ENCODE data around the gene HOXA13. TPM values are rescaled to one million over a fixed set of nuclear protein-coding genes. Genes with fewer than 3 reads are reported as not detected.
A peak's percentile ranks its signal among the peaks of the same experiment; 100 is the strongest.

The HOXA13 gene
- total RNA-seq, 4 donors from 2014 or later: not detected

DNA sequence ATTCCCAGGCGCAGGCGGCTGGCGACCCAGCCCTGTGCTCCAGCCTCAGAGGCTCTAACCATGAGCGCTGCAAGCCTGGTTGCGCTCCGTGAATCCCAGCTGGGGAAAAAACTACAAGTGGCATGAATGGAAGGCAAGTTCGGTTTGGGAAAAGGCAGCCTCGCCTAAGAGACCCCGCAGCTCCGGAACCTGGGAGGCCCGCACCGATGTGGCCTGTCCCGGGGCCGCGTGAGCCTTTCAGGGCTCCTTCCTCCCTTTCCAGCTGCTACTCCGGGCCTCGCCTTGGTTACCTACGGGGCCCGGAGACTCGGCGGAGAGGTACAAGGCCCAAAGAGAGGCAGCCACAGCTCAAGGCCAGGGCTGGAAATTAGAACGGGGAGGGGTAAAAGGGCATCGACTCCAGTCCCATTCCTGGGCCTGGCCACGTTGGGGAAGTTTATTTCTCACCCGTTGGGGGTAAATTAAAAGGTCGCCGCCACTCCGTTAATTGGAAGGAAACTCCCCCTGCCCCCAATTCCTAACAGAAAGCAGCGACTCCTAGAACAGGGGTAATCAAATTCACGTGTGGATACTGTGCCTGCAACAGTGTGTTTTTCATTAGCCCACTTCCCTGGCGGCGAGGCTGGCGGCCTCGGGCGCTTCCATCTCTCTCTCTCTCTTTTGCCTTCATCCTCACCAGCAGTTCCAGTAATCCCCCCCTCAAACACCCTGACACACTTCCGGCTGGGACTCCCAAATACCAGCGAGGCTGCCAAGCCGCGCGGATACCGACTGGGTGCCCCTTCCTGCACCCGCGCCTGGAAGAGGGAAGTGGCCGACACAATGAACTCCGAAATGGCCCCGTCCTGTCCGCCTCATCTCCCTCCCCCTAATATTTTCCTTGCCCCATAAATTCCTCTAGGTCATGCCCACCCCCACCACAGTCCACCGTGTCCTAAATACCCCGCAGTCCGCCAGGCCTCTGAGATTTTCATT, 33.1 kb downstream of the HOXA13 start:
- no peaks in the 10 kb centered on the region for H3K9me3 ChIP-seq
- DNase-seq (ENCODE audit: extremely low spot score): no peak
- H3K36me3 ChIP-seq: no peaks in the 10 kb centered on the region
- H3K27ac ChIP-seq (replicated peaks in 1 of 4): no peak overlapping the region
- H3K27me3 ChIP-seq: peaks cover 27 to 100% (median 95%) of the 10 kb centered on the region in 4 donors
- intact Hi-C loops (cut with DNase I): no loop called here
- peaks cover 11 to 55% (median 43%) of the 10 kb centered on the region in 4 donors for H3K4me1 ChIP-seq
- H3K4me3 ChIP-seq: peak overlapping the region in 1 of 4 donors; percentile 2
- WGBS: 10% methylated on average over 29 of the region's 50 CpGs
- TF ChIP-seq EP300 (IDR thresholded peaks at IDR 0.05): no peak
- TF ChIP-seq, protein P1, sequence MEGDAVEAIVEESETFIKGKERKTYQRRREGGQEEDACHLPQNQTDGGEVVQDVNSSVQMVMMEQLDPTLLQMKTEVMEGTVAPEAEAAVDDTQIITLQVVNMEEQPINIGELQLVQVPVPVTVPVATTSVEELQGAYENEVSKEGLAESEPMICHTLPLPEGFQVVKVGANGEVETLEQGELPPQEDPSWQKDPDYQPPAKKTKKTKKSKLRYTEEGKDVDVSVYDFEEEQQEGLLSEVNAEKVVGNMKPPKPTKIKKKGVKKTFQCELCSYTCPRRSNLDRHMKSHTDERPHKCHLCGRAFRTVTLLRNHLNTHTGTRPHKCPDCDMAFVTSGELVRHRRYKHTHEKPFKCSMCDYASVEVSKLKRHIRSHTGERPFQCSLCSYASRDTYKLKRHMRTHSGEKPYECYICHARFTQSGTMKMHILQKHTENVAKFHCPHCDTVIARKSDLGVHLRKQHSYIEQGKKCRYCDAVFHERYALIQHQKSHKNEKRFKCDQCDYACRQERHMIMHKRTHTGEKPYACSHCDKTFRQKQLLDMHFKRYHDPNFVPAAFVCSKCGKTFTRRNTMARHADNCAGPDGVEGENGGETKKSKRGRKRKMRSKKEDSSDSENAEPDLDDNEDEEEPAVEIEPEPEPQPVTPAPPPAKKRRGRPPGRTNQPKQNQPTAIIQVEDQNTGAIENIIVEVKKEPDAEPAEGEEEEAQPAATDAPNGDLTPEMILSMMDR (IDR thresholded peaks at IDR 0.05): no peak
- no peak for TF ChIP-seq POLR2A (IDR thresholded peaks at IDR 0.05; ENCODE audit: low read depth)
- TF ChIP-seq POLR2AphosphoS5 (IDR thresholded peaks at IDR 0.05): no peak

DNA sequence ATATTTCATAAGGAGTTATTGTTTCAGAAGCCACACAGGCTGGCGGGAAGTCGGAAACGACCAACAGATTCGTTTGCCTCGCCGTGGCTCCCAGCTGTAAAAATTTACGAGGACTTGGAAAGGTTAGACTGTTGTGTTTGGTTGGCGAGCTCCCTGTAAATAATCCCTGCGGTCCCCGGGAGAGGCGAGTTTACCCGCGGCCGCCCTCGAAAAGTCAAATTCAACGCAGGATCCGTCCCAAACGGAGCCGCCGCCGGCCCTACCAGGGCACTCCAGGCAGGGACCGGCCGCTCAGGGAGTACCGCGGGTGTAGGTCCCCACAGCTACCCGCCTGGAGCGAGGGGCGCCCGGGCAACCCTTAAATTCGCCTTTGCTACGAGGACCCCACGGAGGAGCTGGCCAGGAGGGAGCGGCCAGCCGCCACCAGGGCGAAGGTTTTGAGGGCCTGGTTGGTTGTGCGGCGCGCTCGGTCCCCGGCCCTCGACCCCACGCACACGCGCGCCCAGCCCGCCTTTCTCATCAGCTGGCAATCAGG, 33.8 kb downstream of the HOXA13 start:
- TF ChIP-seq, protein P1 (IDR thresholded peaks at IDR 0.05): no peak
- Histone ChIP-seq H3K27ac (replicated peaks in 1 of 4) (no peak overlapping the region), H3K4me1 (peaks cover 18 to 57% (median 48%) of the 10 kb centered on the region in 4 donors), H3K4me3 (peak overlapping the region in 1 of 4 donors; percentile 2), H3K27me3 (peaks cover 27 to 100% (median 95%) of the 10 kb centered on the region in 4 donors), H3K9me3 (no peaks in the 10 kb centered on the region), H3K36me3 (no peaks in the 10 kb centered on the region)
- WGBS: 12% methylated on average over 13 of the region's 46 CpGs
- DNase-seq (ENCODE audit: extremely low spot score): no peak
- intact Hi-C loops (cut with DNase I): no loop called here

DNA sequence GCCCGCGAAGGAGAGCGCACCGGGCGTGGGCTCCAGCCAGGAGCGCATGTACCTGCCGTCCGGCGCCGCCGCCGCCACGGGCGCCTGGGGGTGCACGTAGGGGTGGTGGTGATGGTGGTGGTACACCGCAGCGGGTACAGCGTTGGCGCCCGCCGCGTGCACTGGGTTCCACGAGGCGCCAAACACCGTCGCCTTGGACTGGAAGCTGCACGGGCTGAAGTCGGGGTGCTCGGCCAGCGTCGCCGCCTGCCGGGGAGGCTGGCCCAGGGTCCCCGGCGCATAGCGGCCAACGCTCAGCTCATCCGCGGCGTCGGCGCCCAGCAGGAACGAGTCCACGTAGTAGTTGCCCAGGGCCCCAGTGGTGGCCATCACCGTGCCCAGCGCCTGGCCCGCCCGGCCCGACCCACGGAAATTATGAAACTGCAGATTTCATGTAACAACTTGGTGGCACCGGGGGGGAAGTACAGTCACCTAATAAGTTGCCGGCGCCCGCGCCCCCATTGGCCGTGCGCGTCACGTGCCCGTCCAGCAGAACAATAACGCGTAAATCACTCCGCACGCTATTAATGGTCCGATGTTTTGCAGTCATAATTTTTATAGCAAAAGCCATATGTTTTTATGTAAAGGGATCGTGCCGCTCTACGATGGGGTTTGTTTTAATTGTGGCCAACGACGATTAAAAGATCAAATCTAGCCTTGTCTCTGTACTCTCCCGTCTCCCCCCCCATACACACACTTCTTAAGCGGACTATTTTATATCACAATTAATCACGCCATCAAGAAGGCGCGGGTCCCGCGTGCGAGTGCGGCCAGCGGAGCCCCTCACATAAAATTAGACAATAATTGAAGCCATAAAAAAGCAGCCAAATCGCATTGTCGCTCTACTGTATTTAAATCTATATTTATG, 34.5 kb downstream of the HOXA13 start, which contains the start of gene HOXA9:
Gene HOXA9 (minus strand): TSS at position 449 of the 907 bp plus-strand sequence. CDS start 80 bp downstream, at position 369.
- H3K36me3 ChIP-seq: no peaks in the 10 kb centered on the region
- H3K27me3 ChIP-seq: peaks cover 27 to 100% (median 92%) of the 10 kb centered on the region in 4 donors
- TF ChIP-seq POLR2AphosphoS5 (IDR thresholded peaks at IDR 0.05) (no peak), POLR2A (IDR thresholded peaks at IDR 0.05; ENCODE audit: low read depth) (no peak), EP300 (IDR thresholded peaks at IDR 0.05) (no peak)
- TF ChIP-seq, protein P1 (IDR thresholded peaks at IDR 0.05): no peak
- DNase-seq (ENCODE audit: extremely low spot score): no peak
- intact Hi-C loops (cut with DNase I): no loop called here
- 7% methylated on average over 37 of the region's 82 CpGs for WGBS
- H3K9me3 ChIP-seq: no peaks in the 10 kb centered on the region
- no peak within 1 kb of the TSS for H3K27ac ChIP-seq (replicated peaks in 1 of 4)
- H3K4me3 ChIP-seq: peak within 1 kb of the TSS; percentile 21 to 31 (median 25)
- H3K4me1 ChIP-seq: peaks cover 25 to 64% (median 55%) of the 10 kb centered on the region in 4 donors

DNA sequence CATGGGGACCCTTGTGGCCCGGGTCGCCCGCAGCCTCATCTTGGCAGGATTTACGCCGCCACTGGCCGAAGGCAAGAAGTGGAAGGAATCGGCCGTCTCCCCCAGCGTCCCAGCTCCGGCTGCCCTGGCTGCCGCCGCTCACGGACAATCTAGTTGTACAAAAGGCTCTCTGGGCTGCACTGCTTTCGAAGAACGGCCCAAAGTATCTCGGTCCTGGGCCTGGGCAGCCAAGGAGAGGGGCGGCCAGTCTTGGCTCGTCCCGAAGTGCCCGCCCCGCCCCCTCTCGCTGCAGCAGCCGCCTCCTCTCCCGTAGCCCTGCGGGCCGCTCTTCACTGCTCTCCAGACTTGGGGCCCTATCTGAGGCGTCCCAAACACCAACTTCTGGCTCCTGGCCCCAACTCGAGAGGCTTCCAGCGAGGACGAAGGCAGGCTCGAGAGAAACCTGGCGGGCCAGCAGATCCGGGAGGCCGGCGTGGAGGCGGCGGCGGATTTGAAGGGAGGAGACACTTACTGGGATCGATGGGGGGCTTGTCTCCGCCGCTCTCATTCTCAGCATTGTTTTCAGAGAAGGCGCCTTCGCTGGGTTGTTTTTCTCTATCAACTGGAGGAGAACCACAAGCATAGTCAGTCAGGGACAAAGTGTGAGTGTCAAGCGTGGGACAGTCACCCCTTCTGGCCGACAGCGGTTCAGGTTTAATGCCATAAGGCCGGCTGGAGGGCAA, 35.4 kb downstream of the HOXA13 start:
- no peak for DNase-seq (ENCODE audit: extremely low spot score)
- peak overlapping the region; percentile 21 to 31 (median 25) for H3K4me3 ChIP-seq
- no peaks in the 10 kb centered on the region for H3K9me3 ChIP-seq
- H3K27me3 ChIP-seq: peaks cover 18 to 100% (median 91%) of the 10 kb centered on the region in 4 donors
- intact Hi-C loops (cut with DNase I): loop anchor here (5.0 kb wide), 1 partner anchor 797 kb away; no protein-coding TSS in a partner anchor
- WGBS: 15% methylated on average over 36 of the region's 47 CpGs
- H3K36me3 ChIP-seq: no peaks in the 10 kb centered on the region
- TF ChIP-seq POLR2A (IDR thresholded peaks at IDR 0.05; ENCODE audit: low read depth) (no peak), EP300 (IDR thresholded peaks at IDR 0.05) (no peak), POLR2AphosphoS5 (IDR thresholded peaks at IDR 0.05) (no peak)
- TF ChIP-seq, protein P1 (IDR thresholded peaks at IDR 0.05): no peak
- H3K27ac ChIP-seq (replicated peaks in 1 of 4): no peak overlapping the region
- peaks cover 21 to 62% (median 51%) of the 10 kb centered on the region in 4 donors for H3K4me1 ChIP-seq
